Activated CD8-positive, alpha-beta memory T cell treated with anti-CD3 and anti-CD28 coated beads, Interleukin-2, amount 50 U/mL, for 24 hours (primary cell): ENCODE measurements around the gene PCDHGB7.
"Not testable (repeated sequence)": the region's sequence is repeated elsewhere in the genome, so short reads cannot be mapped to it uniquely, and the experiment has no call there.

Experiments used
- DNase-seq: peaks from one replicate; pipeline ENCODE4 v3.0.0-alpha.2; 2020; ENCODE audit errors: extremely low read depth

Gene PCDHGB7

GRCh38 chr5:141417494-141418172 lies at the start of gene PCDHGB7:
Gene PCDHGB7 (plus strand): TSS chr5:141417677. CDS start chr5:141417860, 183 bp downstream.
- DNase-seq, result not testable (repeated sequence)

GRCh38 chr5:141369994-141370848 lies 47.3 kb upstream of the PCDHGB7 start, which contains the start of gene PCDHGB3:
Gene PCDHGB3 (plus strand): TSS chr5:141370242. CDS start chr5:141370395, 153 bp downstream.
- no peak for DNase-seq

GRCh38 chr5:141371572-141372475 lies 45.7 kb upstream of the PCDHGB7 start:
- no peak for DNase-seq

GRCh38 chr5:141373673-141374317 lies 43.7 kb upstream of the PCDHGB7 start, which contains the start of gene PCDHGA6:
Gene PCDHGA6 (plus strand): TSS chr5:141373891. CDS start chr5:141374084, 193 bp downstream.
- DNase-seq, result no peak

GRCh38 chr5:141374627-141375026 lies 42.9 kb upstream of the PCDHGB7 start:
- DNase-seq, result no peak

GRCh38 chr5:141375444-141376155 lies 41.9 kb upstream of the PCDHGB7 start:
- not testable (repeated sequence) for DNase-seq

GRCh38 chr5:141382469-141383294 lies 34.8 kb upstream of the PCDHGB7 start, which contains the start of gene PCDHGA7:
Gene PCDHGA7 (plus strand): TSS chr5:141382742. CDS start chr5:141382900, 158 bp downstream.
- no peak for DNase-seq

GRCh38 chr5:141383345-141383744 lies 34.1 kb upstream of the PCDHGB7 start:
- DNase-seq, result no peak

GRCh38 chr5:141384471-141385267 lies 32.8 kb upstream of the PCDHGB7 start:
- no peak for DNase-seq

GRCh38 chr5:141387557-141388311 lies 29.7 kb upstream of the PCDHGB7 start, which contains the start of gene PCDHGB4:
Gene PCDHGB4 (plus strand): TSS chr5:141387698. CDS start chr5:141387885, 187 bp downstream.
- DNase-seq, result not testable (repeated sequence)

GRCh38 chr5:141388661-141389060 lies 28.8 kb upstream of the PCDHGB7 start:
- DNase-seq, result no peak

- no peak for DNase-seq
Observed at GRCh38 chr5:141389153-141390042, 28.1 kb upstream of the PCDHGB7 start.

- DNase-seq, result no peak
Observed at GRCh38 chr5:141392429-141393198, 24.9 kb upstream of the PCDHGB7 start, which contains the start of gene PCDHGA8. Gene PCDHGA8 (plus strand): TSS chr5:141392633. CDS start chr5:141392814, 181 bp downstream.

- DNase-seq, result no peak
Observed at GRCh38 chr5:141393267-141393666, 24.2 kb upstream of the PCDHGB7 start.

GRCh38 chr5:141394401-141395187 lies 22.9 kb upstream of the PCDHGB7 start:
- not testable (repeated sequence) for DNase-seq
